GM18505 (cell line): ENCODE measurements around the gene CLN3.
"Not testable (repeated sequence)": the region's sequence is repeated elsewhere in the genome, so short reads cannot be mapped to it uniquely, and the experiment has no call there.

Experiments used
- ATAC-seq: cut with Tn5 transposase; IDR thresholded peaks from one replicate; pipeline ENCODE4 v1.9.1; 2021; ENCODE audit not compliant: unreplicated experiment
- POLR2A ChIP-seq: IDR thresholded peaks from 4 replicates; pipeline ENCODE4 v1.6.1; 2011; ENCODE audit warnings: borderline replicate concordance; ENCODE audit not compliant: insufficient read depth, insufficient read length; ENCODE audit errors: extremely low read depth

CLN3 gene

GRCh38 chr16:28494121-28494851 lies 2.4 kb upstream of the CLN3 start, which contains the start of gene APOBR:
Gene APOBR, plus strand, starts transcription at chr16:28494643. Its CDS starts 39 bp downstream, at chr16:28494682.
- TF ChIP-seq POLR2A: peak; percentile 82
- ATAC-seq: peak; percentile 39

DNA sequence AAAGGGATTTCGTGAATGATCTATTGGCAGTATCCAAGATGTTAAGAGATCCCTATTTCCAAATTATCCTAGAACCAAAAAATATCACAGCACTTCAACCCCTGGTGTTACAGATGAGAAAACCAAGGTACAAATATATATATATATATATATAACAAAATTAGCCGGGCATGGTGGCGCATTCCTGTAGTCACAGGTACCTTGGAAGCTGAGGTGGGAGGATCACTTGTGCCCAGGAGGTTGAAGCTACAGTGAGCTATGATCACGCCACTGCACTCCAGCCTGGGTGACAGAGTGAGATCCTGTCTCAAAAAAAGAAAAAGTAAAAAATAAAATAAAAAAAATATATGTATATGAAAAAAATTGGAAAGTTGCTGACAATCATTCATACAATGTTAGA lies 637 bp upstream of the CLN3 start:
- no peak for ATAC-seq
- TF ChIP-seq POLR2A: no peak

GRCh38 chr16:28491230-28491969 lies 474 bp downstream of the CLN3 start:
- TF ChIP-seq POLR2A: no peak
- peak; percentile 9 for ATAC-seq

DNA sequence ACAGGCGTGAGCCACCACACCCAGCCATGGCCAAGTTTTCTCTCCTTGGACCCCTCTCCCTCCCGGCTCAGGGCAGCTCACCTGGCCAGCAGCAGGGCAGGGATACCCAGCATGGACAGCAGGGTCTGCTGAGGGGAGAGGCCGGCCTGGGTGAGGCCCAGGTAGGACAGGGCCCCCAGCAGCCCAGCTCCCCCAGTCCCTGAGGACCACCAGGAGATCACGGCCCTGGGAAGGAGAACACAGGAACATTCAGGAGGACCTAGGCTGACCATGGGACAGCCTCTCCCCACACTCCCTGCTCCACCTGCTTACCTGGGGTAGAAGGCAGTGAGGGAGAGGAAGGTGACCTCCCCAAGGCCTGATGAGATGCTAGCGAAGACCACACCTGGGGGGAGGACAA lies 5.6 kb downstream of the CLN3 start:
- ATAC-seq: no peak

DNA sequence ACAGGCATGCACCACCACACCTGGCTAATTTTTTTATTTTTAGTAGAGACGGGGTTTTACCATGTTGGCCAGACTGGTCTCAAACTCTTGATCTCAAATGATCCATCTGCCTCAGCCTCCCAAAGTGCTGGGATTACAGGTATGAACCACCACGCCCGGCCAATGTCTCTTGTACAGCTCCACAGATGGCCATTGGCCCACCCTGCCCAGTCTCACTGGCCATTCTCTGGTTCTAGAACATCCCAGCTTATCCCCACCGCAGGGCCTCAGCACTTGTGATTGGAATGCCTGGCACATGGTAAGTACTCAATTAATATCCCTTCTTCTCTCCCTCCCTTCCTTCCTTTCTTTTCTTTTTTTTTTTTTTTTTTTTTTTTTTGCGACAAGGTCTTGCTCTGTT lies 8.5 kb downstream of the CLN3 start:
- not testable (repeated sequence) for ATAC-seq

More for the DNA sequence above, 5.6 kb downstream of the CLN3 start:
- no peak for TF ChIP-seq POLR2A

- ATAC-seq: no peak
- TF ChIP-seq POLR2A: no peak
Measured at GRCh38 chr16:28482026-28482425, 9.8 kb downstream of the CLN3 start.

- no peak for ATAC-seq
Measured at GRCh38 chr16:28478506-28479180, 13.2 kb downstream of the CLN3 start.

DNA sequence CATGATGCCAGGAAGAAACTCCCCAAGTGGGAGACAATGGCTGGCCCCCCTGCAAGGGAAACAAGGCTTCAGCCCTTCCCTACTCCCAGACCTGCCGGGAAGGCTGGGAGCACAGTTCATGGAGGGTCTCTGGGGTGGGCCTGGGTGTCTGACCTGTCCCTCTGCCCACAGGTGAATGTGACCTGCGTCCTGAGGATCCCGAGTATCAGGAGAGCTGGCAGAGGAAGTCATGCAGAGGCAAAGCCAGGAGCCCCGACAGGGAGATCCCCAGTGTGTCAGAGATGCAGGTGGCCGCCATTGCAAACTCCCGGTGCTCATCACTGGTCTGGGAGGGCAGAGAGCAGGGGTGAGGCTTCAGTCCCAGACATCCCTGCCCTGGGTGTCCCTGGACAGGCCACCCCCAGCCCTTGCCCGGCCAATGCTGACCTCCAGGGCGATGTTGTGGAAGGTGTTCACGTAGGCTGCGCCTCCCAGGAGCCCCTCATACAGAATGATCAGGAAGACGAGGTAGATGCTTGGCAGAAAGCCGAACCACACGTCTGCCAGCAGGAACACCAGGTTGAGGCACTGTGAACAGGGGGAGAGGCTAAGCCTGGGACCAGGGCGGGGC lies 14.5 kb downstream of the CLN3 start:
- no peak for TF ChIP-seq POLR2A
- ATAC-seq: no peak

More at GRCh38 chr16:28478506-28479180, 13.2 kb downstream of the CLN3 start:
- TF ChIP-seq POLR2A: no peak

DNA sequence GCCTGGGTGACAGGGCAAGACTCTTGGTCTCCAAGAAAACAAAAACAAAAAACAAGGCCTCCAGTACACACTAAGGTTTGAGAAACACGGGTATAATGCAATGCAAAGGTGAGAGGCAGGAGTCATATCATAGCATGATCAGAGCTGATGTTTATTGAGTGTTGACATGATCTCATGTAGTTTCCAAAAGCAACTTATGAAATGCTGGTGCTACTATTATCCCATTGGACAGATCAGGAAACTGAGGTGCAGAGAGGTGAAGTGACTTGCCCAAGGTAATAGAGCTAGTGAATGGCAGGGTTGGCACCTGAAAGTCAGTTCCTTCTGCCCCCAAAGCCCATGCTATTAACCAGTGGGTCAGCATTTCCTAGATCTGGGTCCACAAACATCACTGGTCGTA lies 16.7 kb downstream of the CLN3 start:
- no peak for ATAC-seq
- no peak for TF ChIP-seq POLR2A

DNA sequence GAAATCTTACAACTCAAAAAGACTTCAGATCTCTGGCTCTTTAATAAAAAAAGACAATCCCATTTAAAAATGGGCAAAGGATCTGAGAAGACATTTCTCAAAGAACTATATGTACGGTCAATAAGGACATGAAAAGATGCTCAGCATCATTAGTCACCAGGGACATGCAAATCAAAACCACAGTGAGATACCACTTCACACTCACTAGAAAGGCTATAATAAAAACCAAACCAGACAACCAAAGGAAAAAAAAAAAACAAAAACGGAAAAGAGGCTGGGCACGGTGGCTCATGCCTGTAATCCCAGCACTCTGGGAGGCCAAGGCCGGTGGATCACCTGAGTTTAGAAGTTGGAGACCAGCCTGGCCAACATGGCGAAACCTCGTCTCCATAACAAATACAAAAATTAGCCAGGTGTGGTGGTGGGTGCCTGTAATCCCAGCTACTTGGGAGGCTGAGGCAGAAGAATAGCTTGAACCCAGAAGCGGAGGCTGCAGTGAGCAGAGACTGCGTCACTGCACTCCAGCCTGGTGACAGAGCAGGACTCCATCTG lies 18.1 kb downstream of the CLN3 start:
- no peak for TF ChIP-seq POLR2A

DNA sequence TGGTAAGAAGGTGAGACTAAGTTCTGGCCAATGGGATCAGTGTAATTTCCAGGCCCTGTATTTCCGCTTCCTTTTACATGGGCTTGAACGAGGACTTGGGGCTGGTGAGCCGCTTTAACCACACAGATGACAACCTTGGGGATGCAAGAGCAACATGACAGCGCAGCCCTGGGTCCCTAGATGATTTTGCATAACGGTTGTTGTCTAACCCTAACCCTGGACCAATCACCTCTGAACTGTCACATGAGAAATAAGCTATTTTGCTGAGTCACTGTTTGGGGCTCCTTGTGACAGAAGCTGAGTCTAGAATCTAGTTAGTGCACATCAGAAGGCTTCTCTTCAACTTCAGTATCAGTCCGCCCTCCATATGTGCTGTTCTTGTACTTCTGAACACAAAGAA lies 44.8 kb downstream of the CLN3 start:
- not testable (repeated sequence) for ATAC-seq

More for the DNA sequence above, 18.1 kb downstream of the CLN3 start:
- ATAC-seq: no peak

GRCh38 chr16:28446388-28446787 lies 45.5 kb downstream of the CLN3 start:
- not testable (repeated sequence) for ATAC-seq

GRCh38 chr16:28443943-28444342 lies 47.9 kb downstream of the CLN3 start:
- ATAC-seq: not testable (repeated sequence)

DNA sequence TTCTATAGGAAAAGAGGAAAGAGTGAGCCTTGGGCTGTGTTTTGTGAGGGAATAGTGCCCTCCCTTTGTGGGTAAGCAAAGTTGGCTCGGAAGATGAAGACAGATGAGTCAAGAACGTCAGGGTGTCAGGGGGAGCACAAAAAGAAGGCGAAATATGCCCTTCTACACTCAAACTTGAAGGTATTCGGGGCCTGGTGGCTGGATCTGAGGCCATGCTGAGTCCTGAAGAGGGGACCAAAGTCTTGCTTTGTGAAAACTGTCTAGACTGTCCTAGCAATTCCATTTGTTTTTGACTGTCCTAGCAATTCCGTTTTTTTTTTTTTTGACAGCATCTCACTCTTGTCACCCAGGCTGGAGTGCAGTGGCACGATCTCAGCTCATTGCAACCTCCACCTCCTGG lies 53.0 kb downstream of the CLN3 start:
- not testable (repeated sequence) for ATAC-seq

DNA sequence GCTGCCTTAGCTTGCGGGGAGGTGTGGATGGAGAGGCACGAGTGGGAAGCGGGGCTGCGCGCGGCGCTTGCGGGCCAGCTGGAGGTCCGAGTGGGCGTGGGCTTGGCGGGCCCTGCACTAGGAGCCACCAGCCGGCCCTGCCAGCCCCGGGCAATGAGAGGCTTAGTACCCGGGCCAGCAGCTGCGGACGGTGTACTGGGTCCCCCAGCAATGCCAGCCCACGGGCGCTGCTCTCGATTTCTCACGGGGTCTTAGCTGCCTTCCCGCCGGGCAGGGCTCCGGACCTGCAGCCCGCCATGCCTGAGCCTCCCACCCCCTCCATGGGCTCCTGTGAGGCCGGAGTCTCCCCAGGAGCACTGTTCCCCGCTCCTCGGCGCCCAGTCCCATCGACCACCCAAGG lies 56.5 kb downstream of the CLN3 start:
- ATAC-seq: not testable (repeated sequence)
